HG03095 (cell line): Measurements from ENCODE around the gene ZDHHC11B.
"Not testable (repeated sequence)": the region's sequence is repeated elsewhere in the genome, so short reads cannot be mapped to it uniquely, and the experiment has no call there.

Source experiments
- ATAC-seq: cut with Tn5 transposase; IDR thresholded peaks from one replicate; pipeline ENCODE4 v1.9.1; 2021; ENCODE audit warnings: moderate library complexity; ENCODE audit not compliant: unreplicated experiment

The ZDHHC11B gene

DNA sequence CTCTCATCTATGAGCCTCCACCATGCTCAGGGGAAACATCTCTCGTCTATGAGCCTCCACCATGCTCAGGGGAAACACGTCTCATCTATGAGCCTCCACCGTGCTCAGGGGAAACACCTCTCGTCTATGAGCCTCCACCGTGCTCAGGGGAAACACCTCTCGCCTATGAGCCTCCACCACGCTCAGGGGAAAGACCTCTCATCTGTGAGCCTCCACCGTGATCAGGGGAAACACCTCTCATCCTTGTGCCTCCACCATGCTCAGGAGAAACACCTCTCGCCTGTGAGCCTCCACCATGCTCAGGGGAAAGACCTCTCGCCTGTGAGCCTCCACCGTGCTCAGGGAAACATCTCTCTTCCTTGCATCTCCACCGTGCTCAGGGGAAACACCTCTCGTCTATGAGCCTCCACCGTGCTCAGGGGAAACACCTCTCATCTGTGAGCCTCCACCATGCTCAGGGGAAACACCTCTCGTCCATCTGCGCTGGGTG is 30.3 kb downstream of the ZDHHC11B start:
- not testable (repeated sequence) for ATAC-seq

DNA sequence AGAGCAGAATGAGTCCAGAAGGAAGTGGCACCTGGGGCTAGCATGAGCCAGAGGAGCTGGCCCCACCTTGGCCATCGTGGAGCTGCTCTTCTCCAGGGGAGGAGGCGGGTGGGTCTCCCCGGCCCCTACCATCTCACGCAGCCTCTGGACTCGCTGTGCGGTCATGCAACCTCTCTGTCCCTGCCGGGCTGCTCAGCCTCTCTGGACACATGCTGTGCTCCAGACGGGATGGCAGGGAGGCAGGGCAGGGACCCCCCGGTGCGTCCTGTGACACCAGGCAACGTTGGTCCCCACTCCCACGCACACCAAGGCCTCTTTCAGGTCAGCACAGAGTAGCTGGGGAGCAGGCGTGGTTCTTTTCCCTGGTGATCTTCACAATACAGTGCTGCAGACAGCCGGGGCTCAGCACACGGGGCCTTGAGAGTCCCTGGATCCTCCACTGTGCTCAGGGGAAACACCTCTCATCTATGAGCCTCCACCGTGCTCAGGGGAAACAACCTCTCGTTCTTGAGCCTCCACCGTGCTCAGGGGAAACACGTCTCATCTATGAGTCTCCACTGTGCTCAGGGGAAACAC is 30.9 kb downstream of the ZDHHC11B start:
- not testable (repeated sequence) for ATAC-seq

DNA sequence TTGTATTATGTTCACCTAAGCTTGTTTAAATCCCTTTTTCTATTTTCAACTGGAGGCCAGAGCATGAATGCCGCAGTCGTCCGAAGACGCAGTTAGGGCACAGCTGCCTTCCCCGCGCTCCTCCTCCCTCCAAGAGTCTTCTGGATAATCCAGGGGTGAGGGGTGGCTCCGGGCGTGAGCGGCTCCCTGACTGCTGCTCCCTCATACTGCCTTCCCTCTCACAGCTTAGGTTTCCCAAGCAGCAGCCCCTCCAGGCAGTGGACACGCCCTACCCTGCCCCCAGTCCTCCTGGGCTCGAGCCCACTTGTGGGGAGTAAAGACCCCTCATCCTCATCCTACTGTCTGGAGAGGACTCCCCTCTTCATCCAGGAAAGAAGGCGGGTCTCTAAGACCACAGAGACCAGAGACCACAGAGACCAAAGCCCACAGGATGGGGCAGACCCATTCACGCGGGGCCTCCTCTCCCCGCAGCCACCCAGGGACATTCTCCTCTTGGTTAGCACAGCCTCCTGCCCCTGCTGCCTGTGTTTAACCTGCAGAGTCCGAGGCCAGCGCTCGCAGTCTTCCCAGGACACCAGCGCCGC is 31.9 kb downstream of the ZDHHC11B start:
- ATAC-seq, result not testable (repeated sequence)

DNA sequence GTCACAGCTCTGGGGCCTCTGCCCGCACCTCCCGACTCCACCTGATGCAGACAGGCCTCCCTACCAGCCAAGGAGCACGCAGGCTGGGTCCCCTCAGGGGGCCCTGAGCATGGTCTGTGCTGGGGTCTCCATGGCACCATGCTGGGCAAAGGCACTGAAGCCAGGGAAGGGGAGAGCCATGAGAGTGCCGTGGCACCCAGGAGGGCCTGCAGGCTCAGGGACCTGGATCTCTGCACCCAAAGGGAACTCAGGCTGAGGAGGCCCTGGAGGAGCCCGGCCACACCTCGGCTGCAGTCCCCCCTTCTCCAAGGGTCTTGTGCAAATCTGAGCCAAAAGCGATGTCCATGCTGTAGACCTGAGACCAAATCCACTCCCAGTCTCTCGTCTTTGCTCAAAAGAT is 32.5 kb downstream of the ZDHHC11B start:
- ATAC-seq, result not testable (repeated sequence)

DNA sequence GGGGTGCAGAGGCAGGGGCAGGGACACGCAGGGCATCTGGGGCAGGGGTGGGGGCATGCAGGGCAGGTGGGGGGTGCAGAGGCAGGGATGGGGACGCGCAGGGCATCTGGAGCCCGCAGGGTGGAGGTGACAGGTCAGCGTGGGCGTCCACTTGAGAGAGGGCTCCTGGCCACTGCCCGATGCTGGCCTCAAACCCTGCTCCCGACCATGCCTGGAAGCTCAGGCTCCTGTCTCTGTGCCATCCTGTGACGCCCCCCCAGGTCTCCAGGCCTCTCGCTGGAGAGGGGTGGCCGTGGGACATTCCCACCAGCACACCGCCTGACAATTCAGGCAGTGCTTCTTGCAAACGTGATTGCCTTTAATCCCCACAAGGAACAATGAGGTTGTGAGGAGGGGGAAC is 33.0 kb downstream of the ZDHHC11B start:
- no peak for ATAC-seq

DNA sequence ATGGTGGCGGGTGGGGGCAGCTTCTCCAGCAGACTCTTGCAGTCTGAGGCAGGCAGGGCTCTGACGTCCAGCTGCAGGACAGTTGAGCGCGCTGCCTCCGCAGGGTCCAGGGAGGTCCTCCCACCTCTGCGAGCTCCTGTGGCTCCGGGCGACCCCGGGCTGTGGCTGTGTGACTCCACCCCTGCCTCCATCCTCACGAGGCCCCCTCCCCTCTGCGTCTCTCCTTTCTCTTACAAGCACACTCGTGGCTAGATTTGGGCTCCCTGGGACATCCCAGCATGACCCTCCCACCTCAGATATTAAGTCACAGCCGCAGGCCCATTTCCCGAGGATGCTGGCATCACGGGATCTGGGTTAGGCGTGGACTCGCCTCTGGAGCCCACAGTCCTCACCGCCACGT is 34.3 kb downstream of the ZDHHC11B start:
- ATAC-seq, result not testable (repeated sequence)

DNA sequence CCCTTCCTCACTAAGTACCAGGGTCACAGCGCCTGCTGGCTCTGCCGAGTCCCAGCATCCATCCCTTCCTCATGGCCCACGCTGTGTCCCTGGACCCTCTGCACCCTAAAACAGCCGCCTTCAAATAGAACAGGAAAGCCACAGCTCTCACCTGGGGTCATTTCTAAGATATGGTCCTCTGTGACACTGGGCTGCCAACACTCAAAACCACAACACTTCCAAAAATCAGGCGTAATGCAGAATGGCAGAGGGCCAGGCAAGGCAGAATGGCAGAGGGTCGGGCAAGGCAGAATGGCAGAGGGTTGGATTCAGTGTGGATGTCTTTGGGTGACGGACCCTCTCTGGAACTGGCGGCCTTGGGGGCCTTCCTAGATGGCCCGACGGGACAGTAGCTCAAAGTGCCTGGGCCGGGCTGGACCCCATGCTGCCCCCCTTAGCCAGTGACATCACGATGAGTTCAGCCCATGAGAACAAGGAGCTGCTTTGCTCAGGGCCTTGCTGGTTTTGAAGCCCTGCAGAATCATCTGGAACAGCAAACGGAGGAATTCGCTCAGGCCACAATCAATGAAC is 35.3 kb downstream of the ZDHHC11B start:
- no peak for ATAC-seq

DNA sequence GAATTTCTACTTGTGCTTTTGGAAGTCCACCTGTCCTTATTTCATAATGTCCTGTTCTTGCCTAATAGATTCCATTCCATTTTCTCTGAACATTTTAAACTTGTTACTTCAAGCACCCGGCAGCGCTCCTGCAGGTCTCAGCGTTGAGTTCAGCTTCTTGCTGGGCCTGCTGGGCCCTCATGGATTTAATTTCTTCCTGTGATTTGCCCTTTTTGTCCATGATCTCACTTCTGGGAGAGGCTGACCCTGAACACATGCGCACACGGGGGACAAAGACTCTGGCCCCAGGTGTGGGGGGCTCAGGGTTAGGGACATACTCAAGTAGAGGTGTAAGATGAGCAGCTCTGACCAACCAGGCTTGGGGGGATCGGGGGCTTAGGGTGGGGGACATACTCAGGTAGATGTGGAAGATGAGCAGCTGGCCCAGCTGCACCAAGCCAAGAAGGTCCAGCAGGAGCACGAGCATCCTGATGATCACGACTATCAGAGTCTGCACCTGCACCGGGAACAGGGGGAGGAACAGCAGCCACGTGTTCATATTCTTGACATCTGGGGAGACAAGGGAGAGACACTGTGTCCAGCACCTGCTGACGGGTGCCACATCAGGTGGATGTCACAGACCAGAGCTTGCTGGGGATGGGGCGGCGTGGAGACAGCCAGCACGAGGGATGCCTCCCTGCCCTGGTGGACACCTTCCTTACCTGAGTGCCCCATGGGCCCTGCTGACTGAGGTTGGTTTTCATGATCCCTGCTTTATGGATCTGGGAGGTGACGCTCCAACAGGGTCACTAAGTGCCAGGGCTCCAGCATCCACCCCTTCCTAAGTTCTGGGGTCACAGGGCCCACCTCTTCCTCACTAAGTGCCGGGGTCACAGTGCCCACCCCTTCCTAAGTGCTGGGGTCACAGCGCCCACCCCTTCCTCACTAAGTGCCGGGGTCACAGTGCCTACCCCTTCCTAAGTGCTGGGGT is 36.2 kb downstream of the ZDHHC11B start:
- not testable (repeated sequence) for ATAC-seq

DNA sequence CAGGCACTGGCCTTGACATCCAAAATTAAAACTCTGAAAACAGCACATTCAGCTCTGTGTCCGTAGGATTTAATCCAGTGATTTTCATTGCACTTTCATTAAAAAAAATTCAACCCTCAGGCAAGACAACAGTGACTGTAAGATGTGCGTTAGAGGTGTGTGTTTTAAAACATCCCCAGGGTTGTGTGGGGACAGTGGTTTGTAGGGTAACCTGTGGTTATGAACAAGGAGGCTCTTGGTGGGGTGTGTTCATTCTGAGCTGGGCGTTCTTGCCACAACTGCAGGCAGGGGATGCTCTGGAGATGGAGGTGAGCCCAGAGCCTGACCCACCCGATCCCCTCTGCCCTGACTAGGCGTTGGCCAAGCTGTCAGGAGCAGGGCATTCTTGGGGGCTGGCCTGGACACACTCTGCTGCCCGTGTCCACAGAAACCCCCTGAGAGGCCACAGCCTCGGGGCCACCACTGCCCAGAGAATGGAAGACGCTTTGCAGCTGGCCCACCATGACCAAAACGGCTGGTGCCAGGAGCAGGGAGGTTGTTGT is 37.2 kb downstream of the ZDHHC11B start:
- not testable (repeated sequence) for ATAC-seq

DNA sequence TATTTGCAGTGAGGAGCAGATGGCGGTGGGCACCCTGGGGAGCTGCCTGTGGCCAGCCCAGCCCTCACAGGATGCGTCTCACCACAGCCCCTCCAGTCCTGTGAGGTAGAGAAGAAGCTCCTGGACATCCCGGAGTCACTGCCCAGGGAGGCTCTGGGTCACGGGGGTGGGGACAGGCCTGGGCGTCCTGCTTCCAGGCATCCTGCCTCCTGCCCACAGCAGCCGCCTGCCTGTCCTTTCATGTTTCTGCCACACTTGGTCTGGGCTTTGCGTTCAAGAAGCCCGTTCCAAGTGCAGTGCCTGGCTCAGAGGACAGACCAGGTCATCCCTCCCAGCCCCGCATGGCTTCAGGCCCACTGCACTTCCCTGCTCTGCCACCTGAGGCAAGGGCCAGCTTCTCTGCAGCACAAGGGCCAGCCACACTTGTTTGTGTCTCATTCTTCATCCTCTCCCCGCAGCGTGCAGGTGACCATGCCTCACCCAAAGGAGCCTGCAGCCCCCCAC is 38.2 kb downstream of the ZDHHC11B start:
- no peak for ATAC-seq

DNA sequence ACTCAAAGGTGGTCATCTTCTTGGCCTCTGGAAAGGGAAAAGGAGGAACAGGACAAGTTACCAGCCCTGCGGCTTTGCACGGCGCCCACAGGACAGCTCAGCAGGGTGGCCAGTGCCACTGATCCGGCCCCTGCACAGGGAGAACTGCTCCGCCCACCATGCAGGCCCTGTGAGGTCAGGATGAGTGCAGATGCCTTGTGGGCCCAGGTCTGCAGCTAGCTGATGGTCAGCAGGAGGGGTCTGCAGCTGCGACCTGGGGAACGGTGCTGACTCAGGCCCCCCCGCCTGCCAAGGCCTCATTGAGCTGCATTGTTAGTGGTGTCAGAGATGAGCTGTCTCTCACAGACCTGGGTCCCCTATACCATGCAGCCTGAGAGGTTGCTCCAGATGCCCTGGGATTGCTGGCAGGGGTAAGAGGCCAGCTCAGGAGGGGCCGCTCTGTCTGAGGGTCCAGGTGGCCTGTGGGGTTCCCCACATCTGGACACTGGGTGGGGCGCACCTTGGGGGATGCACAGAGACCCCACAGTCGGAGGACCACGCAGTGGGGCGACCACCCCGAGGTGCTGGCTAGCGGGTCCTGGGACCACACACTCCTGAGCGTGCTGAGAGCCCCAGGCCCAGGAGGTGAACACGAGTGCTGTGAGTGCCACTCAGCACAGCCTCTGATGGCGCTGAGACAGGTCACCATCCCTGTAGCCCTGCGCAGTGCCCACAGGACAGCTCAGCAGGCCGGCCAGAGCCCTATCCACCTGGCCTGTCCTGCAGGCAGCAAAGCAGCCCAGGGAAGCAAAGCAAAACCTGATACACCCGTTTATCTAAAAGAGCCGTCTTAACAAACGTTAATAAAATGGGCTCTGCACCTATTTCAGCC is 39.0 kb downstream of the ZDHHC11B start:
- not testable (repeated sequence) for ATAC-seq

DNA sequence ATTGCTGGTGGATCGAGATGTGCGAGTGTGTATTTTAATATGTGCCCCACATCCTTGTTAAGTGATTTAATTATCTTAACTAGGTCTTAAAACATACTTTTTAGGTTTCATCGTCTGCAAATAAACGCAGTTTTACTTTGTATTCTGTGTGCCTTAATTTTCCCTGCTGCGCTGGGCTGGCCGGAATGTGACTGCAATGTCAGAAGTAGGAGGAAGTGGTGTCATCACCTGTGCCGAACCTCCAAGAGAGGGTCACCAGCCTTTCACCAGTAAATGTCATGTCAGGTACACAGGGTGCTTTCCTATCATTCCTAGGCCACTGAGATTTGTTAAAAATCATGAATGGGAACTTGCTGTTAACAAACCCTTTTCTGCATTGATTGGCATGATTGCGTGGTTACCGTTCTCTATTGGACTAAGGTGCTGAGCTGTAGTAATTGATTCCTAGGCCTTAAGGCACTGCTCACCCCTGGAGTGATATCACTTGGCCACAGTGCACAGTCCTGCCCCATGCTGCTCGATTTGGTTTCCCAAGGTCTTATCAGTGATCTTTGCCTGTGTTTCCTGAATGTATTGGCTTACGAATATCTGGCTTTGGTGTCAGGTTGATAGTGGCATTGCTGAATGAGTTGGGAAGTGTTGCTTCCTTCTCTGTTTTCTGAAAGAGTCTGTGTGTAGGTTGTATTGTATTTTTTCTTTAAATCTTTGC is 40.7 kb downstream of the ZDHHC11B start:
- ATAC-seq, result not testable (repeated sequence)

DNA sequence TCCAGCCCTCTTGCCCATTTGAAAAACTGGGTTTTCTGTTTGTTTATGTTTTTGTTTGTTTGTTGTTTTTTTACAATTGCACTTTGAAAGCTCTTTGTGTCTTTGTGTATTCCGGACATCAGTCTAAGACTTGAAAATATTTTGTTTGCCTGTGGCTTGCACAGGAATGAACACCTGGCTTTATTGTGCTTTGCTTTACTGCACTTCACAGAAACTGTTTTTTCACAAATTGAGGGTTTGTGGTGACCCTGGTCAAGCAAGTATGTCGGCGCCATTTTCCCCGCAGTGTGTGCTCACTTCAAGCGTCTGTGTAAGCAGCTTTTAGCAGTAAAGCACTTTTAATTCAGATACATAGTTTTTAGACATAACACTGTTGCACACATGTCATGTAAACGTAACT is 42.3 kb downstream of the ZDHHC11B start:
- not testable (repeated sequence) for ATAC-seq

DNA sequence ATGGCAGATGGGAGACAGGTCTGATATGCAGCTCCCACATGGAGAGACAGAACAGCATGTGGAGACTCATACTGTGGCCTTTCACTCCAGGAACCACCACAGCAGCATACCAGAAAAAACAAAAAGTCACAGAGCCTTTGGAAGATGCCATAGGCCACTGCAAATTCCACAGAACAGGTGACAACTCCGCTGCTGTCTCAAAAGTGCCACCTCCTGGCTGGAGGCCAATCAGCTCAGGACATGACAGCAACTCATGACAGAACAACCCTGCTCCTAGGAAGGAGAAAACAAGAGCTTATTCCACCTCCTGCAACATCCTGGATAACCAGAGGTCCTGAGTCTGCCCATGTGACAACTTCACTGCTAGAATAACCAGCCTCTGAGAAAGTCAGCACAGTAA is 50.4 kb downstream of the ZDHHC11B start:
- not testable (repeated sequence) for ATAC-seq

DNA sequence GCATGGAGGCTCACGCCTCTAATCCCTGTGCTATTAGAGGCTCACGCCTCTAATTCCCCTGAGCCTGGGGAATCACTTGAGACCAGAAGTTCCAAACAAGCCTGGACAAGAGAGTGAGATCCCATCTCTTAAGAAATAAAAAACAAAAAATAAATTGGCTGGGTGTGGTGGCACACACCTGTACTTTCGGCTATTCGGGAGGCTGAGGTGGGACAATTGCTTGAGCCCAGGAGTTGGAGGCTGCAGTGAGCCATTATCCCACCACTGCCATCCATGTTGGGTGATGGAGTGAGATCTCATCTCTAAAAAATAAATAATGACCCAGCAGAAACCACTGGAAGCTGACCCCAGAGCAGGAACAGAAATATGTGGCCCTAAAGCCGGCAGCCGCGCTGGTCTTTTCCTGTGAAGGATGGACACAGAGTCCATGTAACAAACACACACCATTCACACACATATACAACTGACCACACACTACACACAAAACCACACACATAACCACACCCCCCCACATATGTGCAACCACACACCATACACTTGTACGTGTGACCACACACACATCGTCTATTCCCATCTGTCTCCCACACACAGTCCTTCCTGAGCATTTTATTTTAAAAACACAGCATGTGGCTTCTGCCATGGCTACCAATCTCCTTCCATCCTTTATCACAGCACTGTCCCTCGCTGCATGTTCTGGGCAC is 51.6 kb downstream of the ZDHHC11B start:
- ATAC-seq, result not testable (repeated sequence)

DNA sequence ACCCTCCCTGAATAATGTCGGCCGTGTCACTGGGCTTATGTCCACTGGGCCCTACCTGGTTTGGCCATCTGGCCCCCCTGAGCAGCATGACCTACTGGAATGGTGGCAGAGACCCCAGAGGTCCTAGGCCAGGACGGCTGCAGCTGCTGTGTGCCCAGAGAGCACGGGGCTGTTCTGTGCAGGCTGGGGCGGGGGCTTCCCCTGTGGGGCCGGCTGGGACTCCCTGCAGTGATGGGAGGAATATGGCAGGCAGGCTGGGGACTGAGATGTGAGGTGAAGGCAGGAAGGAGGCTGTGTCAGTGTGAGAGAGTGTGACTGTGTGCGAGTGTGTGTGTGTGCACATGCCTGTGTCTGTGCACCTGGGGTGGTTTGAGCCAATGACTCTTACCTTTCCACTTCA is 55.3 kb downstream of the ZDHHC11B start:
- not testable (repeated sequence) for ATAC-seq

DNA sequence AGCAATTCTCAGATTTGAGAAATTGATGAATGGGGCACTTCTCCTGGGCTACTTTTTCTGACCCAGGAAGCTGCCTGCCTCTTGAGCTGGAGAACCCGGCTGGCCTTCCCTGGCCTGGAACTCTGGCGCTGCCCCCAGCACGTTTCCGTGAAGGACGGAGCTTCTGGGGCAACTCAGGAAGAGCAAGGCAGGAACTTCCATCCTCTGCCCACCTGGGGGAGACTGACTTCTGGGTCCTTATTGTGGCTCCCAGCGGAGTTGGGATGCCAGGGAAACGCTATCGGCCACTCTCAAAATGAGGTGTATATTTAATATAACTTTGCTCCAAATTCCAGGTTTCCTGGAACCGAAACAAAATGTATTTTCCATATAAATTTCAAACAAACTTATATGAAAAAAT is 57.4 kb downstream of the ZDHHC11B start:
- ATAC-seq, result not testable (repeated sequence)

DNA sequence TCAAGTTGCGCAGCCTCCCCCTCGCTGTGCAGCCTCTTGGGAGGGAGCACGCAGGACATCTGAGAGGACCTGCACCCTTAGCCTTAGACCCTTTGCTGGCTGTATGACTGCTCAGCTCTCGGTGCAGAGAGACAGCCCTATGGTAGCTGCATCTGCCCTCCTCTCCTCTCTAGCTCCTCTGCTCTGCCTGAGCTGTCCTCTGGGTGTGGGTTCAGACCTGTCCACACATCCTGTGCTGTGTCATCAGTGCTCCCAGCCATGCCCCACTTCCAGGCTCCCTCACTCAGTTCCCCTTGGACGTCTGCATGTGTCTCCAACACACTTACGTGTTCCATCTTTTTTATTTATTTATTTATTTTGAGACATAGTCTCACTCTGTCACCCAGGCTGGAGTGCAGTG is 60.7 kb downstream of the ZDHHC11B start:
- ATAC-seq, result not testable (repeated sequence)

DNA sequence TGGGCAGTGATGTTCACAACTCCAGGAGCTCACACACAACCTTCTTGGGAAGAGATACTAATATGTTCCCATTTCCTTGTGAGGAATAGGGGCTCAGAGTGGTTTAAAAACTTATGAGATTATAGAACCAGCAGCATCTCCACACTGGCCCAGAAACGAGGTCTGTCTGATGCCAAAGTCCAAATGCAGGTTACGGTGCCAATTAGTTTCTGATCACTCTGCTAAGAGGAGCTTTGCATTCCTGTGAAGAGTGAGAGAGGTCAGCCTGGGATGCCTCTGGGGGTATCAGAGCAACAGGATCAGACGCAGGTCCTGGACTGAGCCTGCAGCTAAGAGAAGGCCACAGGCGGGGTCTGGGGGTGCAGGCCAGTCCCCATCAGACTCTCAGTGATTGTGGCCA is 61.2 kb downstream of the ZDHHC11B start:
- ATAC-seq, result not testable (repeated sequence)
